ENCODE measurements around the gene SLC16A12. TPM values are rescaled to one million over a fixed set of nuclear protein-coding genes. Genes with fewer than 3 reads are reported as not detected.
"Not testable (repeated sequence)": the region's sequence is repeated elsewhere in the genome, so short reads cannot be mapped to it uniquely, and the experiment has no call there.

The SLC16A12 gene
- total RNA-seq, 6 donors from 2014 or later, result 1.3 to 4.4 (median 3.5) TPM

- peak overlapping the region; percentile 74 to 87 (median 84) for H3K27ac ChIP-seq
- 4 to 5% methylated on average over 2 of the region's 2 CpGs for WGBS, 2 donors
- DNase-seq, result peak in 1 of 2 donors; percentile 55
These were observed 142.4 kb downstream of the SLC16A12 start for GRCh38 chr10:89392974-89393373.

DNA sequence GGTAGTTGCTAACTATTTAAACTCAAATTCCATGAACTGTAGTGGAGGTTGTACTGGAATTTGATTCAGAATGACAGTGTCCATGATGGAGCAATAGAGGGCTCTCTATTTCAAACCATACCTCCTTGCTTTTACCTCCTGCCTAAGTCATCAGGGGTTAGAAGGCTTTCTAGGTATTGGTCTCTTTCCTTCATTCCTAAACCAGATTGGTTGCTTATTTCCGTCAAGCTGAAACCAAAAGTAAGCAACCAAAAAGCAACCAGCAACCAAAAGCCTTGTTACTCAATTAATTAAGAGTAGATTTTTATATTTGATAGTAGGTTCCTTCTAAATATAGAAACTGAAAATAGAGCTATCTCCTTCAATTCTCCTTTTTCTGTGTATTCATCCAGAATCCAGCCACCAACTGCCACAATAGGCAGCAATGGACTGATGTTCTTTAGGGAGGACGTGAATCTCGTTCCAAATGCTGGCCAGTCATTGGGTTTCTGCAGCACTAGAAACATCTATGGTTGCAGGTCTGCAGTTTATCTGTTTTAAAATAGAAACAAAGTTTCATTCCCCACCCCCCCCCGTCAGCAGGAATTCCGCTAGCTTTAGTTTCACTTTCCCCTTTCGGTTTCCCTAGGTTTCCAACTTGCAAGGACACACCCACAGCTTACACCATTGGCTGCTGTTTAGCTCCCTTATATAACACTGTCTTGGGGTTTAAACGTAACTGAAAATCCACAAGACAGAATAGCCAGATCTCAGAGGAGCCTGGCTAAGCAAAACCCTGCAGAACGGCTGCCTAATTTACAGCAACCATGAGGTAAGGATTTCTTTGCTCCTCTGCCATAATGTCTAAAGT is 143.3 kb downstream of the SLC16A12 start, which contains the start of gene IFIT1:
Gene IFIT1 (plus strand): TSS at position 717 of the 850 bp plus-strand sequence. CDS start 90 bp downstream, at position 807.
- ATAC-seq (ENCODE audit: low FRiP score in 2 of 2) (peak; percentile 94 to 95), DNase-seq (peak in 1 of 2 donors; percentile 60)
- H3K4me3 ChIP-seq, result peak within 1 kb of the TSS; percentile 44 to 61 (median 54)
- H3K27me3 ChIP-seq, result no peaks in the 10 kb centered on the region
- no peaks in the 10 kb centered on the region for H3K36me3 ChIP-seq
- WGBS, 2 donors, result 1 to 2% methylated on average over 8 of the region's 8 CpGs
- TF ChIP-seq POLR2A (IDR thresholded peaks at IDR 0.05) (peak in 1 of 4 donors; percentile 59), POLR2AphosphoS5 (IDR thresholded peaks at IDR 0.05) (peak in 1 of 2 donors; percentile 24), CTCF (IDR thresholded peaks at IDR 0.05) (no peak)
- H3K9me3 ChIP-seq, result no peaks in the 10 kb centered on the region
- H3K4me1 ChIP-seq, result peaks cover 21 to 38% (median 27%) of the 10 kb centered on the region in 4 donors
- peak within 1 kb of the TSS; percentile 74 to 87 (median 84) for H3K27ac ChIP-seq

More at GRCh38 chr10:89392974-89393373, 142.4 kb downstream of the SLC16A12 start:
- peak; percentile 69 to 86 for ATAC-seq (ENCODE audit: low FRiP score in 2 of 2)
- no peak for TF ChIP-seq CTCF (IDR thresholded peaks at IDR 0.05)
- TF ChIP-seq POLR2AphosphoS5 (IDR thresholded peaks at IDR 0.05), result no peak
- TF ChIP-seq POLR2A (IDR thresholded peaks at IDR 0.05), result no peak
- no peak for TF ChIP-seq EP300 (IDR thresholded peaks at IDR 0.05)
- H3K4me1 ChIP-seq, result peaks cover 21 to 40% (median 29%) of the 10 kb centered on the region in 4 donors
- no peaks in the 10 kb centered on the region for H3K36me3 ChIP-seq
- H3K9me3 ChIP-seq, result no peaks in the 10 kb centered on the region
- no peaks in the 10 kb centered on the region for H3K27me3 ChIP-seq
- H3K4me3 ChIP-seq, result peak overlapping the region; percentile 44 to 61 (median 54)

DNA sequence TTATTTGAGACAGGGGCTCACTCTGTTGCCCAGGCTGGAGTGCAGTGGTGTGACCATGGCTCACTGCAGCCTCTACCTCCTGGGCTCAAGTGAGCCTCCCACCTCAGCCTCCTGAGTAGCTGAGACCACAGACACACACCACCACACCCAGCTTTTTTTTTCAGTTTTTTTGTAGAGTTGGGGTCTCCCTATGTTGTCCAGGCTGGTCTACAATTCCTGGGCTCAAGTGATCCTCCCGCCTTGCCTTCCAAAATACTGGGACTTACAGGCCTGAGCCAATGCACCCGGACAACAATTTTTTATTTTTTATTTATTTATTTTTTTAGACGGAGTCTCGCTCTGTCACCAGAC is 144.2 kb downstream of the SLC16A12 start:
- not testable (repeated sequence) for H3K4me3 ChIP-seq; DNase-seq; H3K9me3 ChIP-seq; H3K27me3 ChIP-seq; H3K36me3 ChIP-seq; ATAC-seq (ENCODE audit: low FRiP score in 2 of 2)
- Histone ChIP-seq H3K27ac (peak overlapping the region in 3 of 4 donors; percentile 74 to 87 (median 86)), H3K4me1 (peaks cover 21 to 41% (median 27%) of the 10 kb centered on the region in 4 donors)
- 93 to 96% methylated on average over 4 of the region's 4 CpGs for WGBS, 2 donors

GRCh38 chr10:89390476-89391225 is 144.7 kb downstream of the SLC16A12 start:
- DNase-seq (no peak), ATAC-seq (ENCODE audit: low FRiP score in 2 of 2) (no peak)
- Histone ChIP-seq H3K4me3 (no peak overlapping the region), H3K9me3 (no peaks in the 10 kb centered on the region), H3K36me3 (no peaks in the 10 kb centered on the region), H3K27ac (peak overlapping the region in 1 of 4 donors; percentile 23), H3K27me3 (no peaks in the 10 kb centered on the region), H3K4me1 (peaks cover 21 to 41% (median 27%) of the 10 kb centered on the region in 4 donors)
- 73 to 80% methylated on average over 5 of the region's 5 CpGs for WGBS, 2 donors
- TF ChIP-seq POLR2AphosphoS5 (IDR thresholded peaks at IDR 0.05) (no peak), CTCF (IDR thresholded peaks at IDR 0.05) (no peak), POLR2A (IDR thresholded peaks at IDR 0.05) (no peak), EP300 (IDR thresholded peaks at IDR 0.05) (no peak)

GRCh38 chr10:89389254-89389653 is 146.1 kb downstream of the SLC16A12 start:
- TF ChIP-seq POLR2AphosphoS5 (IDR thresholded peaks at IDR 0.05), result no peak
- TF ChIP-seq POLR2A (IDR thresholded peaks at IDR 0.05), result no peak
- peak in 3 of 6 experiments; percentile 17 to 39 (median 20) for TF ChIP-seq CTCF (IDR thresholded peaks at IDR 0.05)
- TF ChIP-seq EP300 (IDR thresholded peaks at IDR 0.05), result no peak
- 90% methylated on average over 1 of the region's 1 CpG for WGBS, 2 donors
- H3K36me3 ChIP-seq, result no peaks in the 10 kb centered on the region
- H3K4me3 ChIP-seq, result no peak overlapping the region
- DNase-seq, result no peak
- no peak for ATAC-seq (ENCODE audit: low FRiP score in 2 of 2)
- no peak overlapping the region for H3K27ac ChIP-seq
- no peaks in the 10 kb centered on the region for H3K9me3 ChIP-seq
- H3K4me1 ChIP-seq, result peaks cover 21 to 31% (median 24%) of the 10 kb centered on the region in 4 donors
- no peaks in the 10 kb centered on the region for H3K27me3 ChIP-seq
